Endothelial cell of hepatic sinusoid (primary cell): ENCODE results near the gene NPTXR.
"Not testable (repeated sequence)": the region's sequence is repeated elsewhere in the genome, so short reads cannot be mapped to it uniquely, and the experiment has no call there.

Source experiments
- in situ Hi-C: cut with HindIII; loops from 2 replicates; pipeline ENCODE4 v1.10.0; 2017; ENCODE audit warnings: low sequenced_read_pairs

NPTXR gene

DNA sequence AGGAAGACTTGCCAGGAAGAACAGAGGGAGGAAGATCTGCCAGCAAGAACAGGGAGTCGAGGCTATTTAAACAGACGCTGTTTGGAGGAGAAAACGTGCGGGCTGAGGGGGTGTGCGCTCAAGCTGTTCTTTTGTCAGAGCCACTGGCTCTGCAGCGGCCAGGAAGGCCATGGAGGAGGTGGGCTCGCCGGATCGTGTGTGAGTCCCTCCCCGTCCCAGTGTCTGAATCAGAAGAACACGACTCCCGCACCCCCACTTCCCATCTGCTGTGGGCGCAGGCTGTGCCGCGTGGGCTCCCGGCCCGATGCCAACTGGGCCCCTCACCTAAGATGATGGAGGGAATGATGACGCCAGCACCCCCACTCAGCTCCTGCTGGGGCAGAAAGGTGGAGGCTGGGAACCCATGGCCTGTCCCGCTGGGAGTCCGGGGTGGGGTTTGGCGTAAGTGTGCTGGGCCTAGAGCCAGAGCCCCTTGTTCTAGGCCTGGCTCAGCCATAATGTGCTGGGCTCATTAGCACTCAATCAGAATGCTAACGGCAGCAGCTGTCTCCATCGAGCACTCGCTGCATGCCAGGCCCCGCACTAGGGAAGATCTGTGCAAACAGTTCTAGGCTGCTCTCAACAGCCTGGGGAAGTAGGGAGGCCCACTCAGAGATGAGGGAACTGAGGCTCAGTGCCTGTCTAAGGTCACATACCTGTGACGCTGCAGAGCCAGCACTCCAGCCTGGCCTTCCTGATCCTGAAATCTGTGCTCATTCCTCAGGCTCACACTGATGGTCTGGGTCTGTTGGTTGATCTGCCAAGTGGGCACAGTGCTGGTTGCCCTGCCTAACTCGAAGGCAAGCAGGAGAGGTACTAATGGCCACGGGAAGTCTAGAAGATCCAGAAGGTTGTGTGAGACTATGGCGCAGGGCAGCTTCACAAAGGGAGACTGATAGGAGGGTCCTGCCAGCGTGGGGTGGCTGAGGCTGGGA, 11.5 kb downstream of the NPTXR start:
- in situ Hi-C loops = no loop called here

DNA sequence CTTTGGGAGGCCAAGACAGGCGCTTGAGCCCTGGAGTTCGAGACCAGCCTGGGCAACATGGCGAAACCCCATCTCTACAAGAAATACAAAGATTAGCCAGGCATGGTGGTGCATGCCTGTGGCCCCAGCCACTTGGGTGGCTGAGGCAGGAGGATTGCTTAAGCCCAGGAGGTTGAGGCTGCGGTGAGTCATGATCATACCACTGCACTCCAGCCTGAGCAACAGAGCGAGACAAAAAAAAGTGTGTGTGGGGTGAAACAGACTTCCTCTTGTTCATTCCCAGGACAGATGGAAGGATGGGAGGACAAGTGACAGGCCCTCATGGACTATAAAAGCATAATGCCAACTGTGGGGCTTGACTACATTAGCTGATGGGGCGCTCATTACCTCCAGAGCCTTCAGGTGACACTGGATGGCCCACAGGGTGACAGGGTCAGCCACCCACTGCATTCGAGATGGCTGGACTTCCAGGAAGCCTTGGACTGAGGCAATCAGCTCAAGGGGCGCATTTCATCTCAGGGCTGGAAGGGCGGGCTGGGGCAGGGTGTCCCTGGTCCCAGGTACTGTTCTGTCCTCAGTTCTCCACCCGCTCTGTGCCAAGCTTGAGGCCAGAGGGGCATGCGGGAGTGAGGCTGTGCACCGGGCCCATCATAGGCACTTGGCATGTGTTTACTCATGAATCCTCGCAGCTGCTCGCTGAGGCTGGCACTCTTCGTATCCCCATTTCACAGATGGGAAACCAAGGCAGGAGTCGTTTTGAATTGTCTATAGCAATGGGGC, 12.5 kb downstream of the NPTXR start:
- in situ Hi-C loops = no loop called here

DNA sequence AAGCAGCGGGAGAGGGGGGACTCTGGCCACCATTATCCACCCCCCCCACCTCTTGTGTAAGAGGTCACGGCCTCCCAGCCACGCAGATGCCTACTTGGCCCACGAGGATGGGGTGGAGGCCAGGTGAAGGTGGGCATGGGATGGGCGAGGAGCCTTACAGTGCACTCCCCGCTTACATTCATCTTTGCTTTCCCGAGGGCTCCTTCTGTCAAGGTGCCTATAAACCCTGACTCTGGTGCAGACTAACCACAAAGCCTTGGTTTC, 13.1 kb downstream of the NPTXR start:
- in situ Hi-C loops = no loop called here

DNA sequence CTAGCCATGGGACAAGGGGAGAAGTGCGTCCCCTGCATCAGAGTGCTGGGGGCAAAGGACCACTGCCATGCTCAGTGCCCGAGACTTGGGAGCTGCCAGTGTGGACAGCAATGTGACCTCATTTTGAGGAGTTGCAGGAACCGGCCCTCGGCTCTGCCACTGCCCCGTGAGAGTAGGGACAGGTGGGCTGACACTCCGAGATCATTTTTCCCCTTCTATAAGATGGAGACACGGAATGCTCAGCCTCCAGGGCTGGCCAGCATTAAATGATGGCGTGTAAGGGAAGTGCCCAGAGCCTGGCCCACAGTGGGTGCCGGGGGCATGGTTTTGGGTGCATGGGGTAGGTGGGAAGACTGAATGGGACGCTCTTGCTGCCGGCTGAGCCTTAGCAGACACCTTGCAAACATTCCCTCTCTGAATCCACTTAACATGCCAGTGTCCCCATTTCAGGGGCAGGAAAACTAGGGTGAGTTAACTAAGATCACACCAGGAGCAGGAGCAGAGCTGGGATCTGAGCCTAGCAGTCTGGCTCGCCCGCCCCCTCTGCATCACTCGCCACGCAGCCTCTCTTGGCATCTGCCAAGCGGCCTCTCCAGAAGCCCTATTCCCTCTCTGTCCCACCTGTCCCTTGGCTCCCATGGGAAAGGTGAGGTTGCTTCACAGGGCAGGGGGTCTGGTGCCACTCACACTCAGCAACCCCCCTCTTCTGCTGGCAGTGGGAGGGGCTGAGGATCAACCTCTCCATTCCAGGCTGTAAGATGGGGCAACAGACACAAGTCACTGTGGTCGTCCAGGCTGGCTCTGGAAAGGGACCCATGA, 13.6 kb downstream of the NPTXR start:
- in situ Hi-C loops = no loop called here

DNA sequence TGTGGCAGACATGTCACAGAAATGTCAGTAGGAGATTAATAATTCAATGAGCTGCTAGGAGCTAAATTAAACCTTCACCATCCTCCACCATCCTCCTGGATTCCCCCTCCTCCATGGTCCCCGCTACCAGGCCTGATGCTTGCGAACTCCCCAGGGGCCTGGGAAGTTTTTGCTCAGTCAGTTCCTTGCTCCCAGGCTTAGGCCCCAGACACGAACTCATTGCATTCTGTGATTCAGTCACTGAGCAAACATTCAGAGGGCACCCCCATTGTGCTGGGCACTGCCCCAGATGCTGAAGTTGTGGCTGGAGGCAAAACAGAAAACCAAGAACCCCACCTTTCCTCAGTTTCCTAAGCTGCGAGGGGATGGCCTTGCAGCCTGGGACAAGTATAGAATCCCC, 14.3 kb downstream of the NPTXR start:
- in situ Hi-C loops = no loop called here

DNA sequence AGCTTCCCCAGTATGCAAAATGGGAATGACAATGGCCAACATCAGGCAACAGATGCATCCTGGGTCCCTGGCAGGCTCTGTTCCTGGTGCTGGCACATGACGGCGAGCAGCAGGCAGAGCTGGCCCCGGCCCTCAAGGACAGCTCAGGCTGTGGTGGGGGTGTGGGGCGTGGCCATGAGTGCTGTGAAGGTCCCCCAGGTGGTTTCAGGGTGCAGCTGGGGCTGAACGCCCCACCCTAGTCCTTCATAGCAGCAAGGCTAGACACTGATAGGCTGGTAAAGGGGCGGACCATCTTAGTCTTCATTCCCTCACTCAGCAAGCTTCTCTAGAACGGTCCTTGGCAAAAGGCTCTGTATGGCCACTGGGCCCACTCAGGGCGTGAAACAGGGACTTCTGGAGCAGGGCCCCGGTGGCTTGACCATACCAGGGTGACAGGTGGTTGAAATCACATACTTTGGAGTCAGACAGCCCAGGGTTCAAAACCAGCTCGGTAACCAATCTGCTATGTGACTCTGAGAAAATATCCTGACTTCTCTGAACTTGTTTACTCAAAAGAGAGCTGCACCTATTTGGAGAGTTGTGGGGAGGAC, 15.1 kb downstream of the NPTXR start:
- in situ Hi-C loops = no loop called here

DNA sequence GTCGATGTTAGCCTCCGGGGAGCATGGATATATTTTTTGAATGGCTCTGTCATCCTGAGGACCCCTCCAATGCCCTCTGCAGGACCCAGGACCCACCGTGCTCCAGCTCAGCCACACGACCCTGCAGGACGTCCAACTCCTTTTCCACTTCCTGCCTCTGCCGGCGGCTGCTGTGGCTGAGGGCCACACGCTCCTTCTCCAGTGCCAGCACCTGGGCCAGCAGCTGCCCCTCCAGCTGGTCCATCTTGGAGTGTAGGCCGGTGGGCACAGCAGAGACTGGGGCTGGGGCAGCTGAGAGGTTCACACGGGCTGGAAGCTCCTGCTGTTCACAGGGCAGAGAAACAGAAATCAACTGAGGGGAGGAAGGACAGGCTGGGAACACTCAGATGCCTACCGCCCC, 15.6 kb downstream of the NPTXR start:
- in situ Hi-C loops = no loop called here

DNA sequence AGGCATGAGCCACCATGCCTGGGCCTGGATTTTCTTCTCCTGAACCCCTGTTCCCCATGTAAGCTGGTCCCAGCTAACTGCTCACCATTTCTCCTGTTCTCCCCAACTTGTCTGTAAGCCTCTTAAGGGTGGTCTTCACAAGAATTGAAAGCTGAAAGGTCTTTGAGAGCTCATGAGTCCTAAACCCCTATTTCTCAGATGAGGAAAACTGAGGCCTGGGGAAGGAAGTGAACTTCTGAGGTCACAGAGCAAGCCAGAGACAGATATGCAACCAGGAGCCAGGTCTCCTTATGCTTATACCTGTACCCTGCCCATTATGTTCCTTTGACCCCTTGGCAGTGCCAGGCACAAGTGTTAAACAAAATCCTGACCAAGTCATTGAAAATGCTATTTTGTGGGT, 16.3 kb downstream of the NPTXR start:
- in situ Hi-C loops = no loop called here

DNA sequence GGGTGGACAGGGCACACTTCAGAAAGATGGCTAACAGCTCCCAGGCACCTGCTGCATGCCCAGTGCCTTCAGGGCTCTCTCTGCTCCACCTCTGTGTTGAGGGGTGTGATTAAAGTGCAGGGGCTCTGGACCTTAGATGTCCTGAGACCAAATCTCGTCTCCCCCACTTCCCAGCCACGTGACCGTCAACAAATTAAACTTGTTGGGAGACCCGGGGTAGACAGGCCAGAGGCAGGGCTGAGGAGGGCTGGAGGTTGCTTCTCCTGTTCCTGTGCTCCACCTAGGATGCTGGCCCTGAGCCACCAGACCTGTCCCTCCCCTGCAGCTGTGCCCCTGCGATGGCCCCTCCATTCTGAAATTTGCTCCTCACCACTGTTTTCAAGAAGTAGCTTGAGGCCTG, 17.0 kb downstream of the NPTXR start:
- in situ Hi-C loops = no loop called here

DNA sequence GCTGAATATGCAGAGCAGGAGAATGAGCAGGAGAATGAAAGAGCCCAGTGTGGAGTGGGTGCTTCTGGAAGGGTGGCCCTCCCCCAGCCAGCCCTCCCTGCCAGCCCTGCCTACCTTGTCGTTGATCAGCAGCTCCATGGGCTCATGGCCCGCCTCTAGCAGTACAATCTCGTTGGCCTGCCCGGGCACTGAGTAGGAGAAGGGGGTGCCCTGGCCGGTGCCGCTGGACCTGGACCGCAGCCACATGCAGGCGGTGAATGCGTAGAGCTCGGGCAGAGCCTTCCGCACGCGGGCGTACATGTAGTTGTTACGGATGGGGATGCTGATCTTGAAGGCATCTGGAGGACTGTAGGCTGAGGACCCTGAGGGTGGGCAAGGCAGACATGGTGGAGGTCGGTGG, 17.4 kb downstream of the NPTXR start:
- in situ Hi-C loops = no loop called here

DNA sequence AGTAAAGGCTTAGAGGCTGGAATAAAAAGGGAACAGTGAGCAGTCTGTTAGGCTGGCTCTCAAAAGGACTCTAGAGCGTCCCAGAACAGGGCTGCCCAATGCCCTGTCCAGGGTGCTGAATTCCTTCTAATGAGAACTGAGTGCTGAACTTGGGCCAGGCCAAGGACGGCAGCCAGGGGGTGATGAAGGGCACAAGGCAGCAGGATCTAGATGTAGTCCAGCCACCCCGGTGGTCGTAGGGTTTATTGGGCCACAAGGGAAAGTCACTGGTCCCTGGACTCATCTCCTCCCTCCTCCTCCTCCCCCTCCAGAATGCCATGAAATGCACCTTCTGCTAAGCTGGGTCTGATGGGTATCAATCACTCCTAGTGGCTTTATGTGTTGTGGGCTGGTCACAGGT, 19.2 kb downstream of the NPTXR start:
- in situ Hi-C loops = no loop called here

DNA sequence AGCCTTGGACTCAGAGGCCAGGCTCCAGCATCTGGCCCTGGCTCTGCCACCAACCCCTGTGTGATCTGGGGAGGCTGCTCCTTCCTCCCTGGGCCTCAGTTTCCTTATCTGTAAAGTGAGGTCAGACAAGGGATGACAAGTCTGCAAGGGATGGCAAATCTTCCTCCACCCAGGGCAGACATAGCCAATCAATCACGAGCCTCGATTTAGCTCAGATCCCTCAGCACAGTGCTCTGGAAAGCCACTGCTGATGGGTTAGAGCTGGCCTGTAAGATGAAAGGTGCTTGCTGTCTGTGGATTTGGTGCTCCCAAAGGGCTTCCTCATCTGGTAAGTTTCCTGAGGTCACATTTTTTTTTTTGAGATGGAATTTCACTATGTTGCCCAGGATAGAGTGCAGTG, 20.2 kb downstream of the NPTXR start:
- in situ Hi-C loops = no loop called here

DNA sequence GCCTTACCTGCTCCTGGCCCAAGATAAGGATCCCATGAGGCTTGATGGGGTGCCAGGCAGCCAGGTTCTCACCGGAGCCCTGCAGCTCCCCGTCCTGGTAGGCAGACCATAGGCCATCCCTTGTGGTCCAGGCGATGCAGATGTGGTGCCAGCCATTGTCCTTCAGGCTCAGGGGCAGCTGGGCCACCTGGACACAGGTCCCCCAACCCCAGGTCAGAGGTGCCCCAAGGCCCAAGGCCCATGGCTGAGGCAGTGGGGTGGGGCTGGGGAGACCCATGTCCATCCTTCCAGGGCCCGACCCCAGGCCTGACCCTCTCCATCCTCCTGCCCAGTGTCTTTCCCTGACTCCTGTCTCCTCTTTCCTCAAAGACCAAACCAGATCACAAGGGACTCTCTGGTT, 20.8 kb downstream of the NPTXR start:
- in situ Hi-C loops = no loop called here

DNA sequence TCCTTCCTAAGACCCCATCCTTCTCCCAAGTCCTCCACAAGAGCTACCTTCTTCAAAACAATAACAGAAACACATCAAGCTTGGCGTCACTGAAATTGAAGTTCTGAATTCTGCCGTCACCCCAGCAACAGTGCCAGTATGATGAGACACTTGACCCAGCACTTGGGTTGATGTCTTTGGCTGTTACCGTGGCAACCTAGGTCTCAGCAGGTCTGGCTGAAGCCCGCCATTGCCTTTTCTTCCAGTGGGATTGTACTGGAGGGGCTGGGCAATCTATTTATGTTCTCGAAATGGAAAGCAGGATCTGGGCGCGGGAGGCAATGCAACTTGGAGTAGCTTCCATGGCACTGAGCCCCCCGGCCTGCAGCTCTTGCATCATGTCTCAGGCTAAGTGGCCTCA, 23.8 kb downstream of the NPTXR start:
- in situ Hi-C loops = no loop called here

DNA sequence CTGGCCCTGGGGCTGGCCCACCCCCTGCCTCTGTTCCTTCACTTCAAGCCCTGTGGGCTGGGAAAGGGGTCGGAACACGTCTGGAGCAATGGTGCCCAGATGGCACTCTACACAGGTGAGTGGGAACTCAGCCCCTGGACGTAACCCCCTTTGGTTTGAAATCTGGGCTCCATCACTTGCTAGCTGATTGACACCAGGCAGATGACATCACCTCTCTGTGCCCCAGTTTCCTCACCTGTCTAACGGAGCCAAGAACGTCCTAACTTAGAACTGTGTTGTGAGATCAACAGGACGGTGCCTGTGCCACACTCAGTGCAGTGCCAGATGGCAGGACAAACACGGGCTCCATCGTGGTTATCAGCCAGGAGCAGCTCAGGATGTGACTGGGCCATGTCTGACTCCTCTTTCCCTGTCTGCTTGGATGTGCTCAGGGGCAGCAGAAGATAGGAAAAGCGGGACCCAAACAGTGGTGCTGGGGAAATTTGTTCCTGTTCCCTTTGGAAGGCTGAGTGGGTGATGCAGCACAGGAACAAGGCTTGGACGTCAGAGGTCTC, 24.4 kb downstream of the NPTXR start:
- in situ Hi-C loops = no loop called here

DNA sequence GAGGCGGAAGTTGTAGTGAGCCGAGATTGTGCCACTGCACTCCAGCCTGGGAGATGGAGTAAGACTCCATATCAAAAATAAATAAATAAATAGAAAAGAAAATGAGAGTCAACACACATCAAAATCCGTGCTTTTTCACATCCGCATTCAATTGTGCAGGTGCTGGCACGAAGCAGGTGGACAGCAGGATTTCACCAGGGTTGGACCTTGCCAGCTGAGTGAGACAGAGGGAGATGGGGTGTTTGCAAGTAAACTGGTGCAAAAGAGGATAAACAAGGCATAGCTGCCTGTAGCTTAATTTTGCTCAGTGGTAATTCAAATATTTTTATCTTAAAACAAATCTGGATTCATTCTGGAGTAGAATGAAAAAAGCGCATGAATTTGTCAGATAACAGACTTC, 26.6 kb downstream of the NPTXR start:
- in situ Hi-C loops = no loop called here

DNA sequence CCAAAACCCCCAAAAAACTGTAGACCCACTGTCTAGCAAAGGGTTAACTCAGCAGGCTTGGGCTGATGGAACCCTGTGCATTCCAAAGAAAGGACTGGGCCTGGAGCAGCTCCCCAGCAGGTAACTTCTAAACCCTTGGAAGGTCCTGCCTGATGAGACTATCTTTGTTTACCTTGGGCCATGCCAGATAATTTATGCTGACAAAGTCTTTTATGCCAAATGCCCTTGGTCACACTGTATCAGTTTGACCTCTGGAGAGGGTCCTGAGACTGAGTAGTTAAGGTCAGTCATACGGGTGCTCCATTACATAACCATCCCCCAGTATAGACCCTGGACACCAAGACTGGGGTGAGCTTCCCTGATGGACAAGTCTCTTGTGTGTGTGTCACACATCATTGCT, 28.0 kb downstream of the NPTXR start:
- in situ Hi-C loops = no loop called here

DNA sequence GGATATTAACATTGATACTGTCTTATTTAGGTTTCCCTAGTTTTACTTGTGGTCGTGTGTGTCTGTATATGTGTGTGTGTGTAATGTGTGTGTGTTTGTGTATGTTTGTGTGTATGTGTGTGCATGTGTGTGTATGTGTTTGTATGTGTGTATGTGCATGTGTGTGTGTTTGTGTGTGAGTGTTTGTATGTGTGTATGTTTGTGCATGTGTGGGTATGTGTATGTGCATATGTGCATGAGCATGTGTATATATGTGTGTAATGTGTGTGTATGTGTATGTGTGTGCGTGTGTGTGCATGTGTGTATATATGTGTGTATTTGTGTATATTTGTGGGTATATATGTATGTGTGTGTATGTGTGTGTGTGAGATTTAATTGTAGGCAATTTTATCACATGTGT, 32.6 kb downstream of the NPTXR start:
- in situ Hi-C loops = no loop called here

DNA sequence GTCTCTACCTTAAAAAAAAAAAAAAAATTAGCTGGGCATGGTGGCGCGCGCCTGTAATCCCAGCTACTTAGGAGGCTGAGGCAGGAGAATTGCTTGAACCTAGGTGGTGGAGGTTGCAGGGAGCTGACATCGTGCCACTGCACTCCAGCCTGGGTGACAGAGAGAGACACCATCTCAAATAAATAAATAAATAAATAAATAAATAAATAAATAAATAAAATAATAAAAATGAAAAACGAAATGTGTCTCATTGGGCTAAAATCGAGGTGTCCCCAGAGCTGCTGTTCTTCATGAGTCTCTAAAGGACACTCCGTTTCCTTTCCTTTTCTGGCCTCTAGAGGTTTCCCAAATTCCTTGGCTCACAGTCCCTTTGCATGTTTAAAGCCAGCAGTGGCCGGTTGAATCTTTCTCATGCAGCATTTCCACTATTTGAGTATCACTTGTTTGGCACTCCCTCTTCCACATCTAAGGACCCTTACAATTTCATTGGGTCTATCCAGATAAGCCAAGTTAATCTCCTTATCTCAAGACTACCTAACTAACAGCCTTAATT, 38.7 kb downstream of the NPTXR start:
- in situ Hi-C loops = not testable (repeated sequence)

DNA sequence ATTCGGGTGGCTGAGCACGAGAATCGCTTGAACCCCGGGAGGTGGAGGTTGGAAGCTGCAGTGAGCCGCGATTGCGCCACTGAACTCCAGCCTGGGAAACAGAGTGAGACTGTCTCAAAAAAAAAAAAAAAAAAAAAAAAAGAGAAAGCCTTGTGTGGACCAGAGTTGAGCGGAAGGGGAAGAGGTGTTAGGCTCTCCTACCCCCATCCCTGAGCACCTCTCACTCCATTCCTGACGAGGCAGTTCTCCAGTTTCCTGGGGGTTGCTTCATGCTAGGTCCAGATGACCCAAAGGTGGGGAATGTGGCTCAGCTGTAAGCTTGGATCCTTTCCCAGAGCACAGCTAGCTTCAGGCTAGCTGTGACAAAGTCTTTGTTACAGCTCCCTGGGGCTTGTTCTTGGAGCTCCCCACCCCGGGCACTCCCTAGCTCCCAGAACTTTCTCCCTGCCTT, 41.1 kb downstream of the NPTXR start:
- in situ Hi-C loops = no loop called here
